GM12874 (cell line): ENCODE results near the gene ABCC6.

Source experiments
- CTCF ChIP-seq: IDR thresholded peaks from 2 replicates; pipeline ENCODE4 v1.5.1; 2011; ENCODE audit warnings: low read depth, mild to moderate bottlenecking, control low read depth, low read length, moderate library complexity; ENCODE audit not compliant: insufficient read depth

ABCC6 gene

GRCh38 chr16:16144416-16144815, 78.9 kb downstream of the ABCC6 start:
- no peak for TF ChIP-seq CTCF

- TF ChIP-seq CTCF = no peak
These were observed 79.4 kb downstream of the ABCC6 start for GRCh38 chr16:16143931-16144330.

GRCh38 chr16:16143038-16143763, 80.1 kb downstream of the ABCC6 start:
- peak; percentile 51; the same call in 1 of the 2 replicates for TF ChIP-seq CTCF

GRCh38 chr16:16141784-16142396, 81.4 kb downstream of the ABCC6 start:
- TF ChIP-seq CTCF = no peak

- no peak for TF ChIP-seq CTCF
These were observed 82.2 kb downstream of the ABCC6 start for GRCh38 chr16:16141141-16141540.

GRCh38 chr16:16140537-16140936, 82.8 kb downstream of the ABCC6 start:
- TF ChIP-seq CTCF = no peak

GRCh38 chr16:16139806-16140205, 83.5 kb downstream of the ABCC6 start:
- TF ChIP-seq CTCF = no peak
